ENCODE measurements around the gene FXN.

GRCh38 chr9:69078069-69078468 is 42.5 kb downstream of the FXN start:
- TF ChIP-seq EP300 (IDR thresholded peaks at IDR 0.05; ENCODE audit: borderline replicate concordance in 1 of 2, low read depth in 1 of 2, low read length in 1 of 2) (no peak), MXI1 (IDR thresholded peaks at IDR 0.05; ENCODE audit: low read depth, low read length) (no peak), ZBTB33 (IDR thresholded peaks at IDR 0.05; ENCODE audit: borderline replicate concordance, low read depth) (no peak), RCOR1 (IDR thresholded peaks at IDR 0.05; ENCODE audit: low read length) (no peak), CTCF (IDR thresholded peaks at IDR 0.05) (no peak), EZH2phosphoT487 (IDR thresholded peaks at IDR 0.05; ENCODE audit: borderline replicate concordance, low read depth) (no peak), RAD21 (IDR thresholded peaks at IDR 0.05; ENCODE audit: low read length) (no peak), CHD2 (IDR thresholded peaks at IDR 0.05; ENCODE audit: low read length, partially characterized antibody) (no peak), RFX5 (IDR thresholded peaks at IDR 0.05; ENCODE audit: low read length) (no peak), TAF1 (IDR thresholded peaks at IDR 0.05; ENCODE audit: borderline replicate concordance, low read depth, low read length) (no peak), TEAD4 (IDR thresholded peaks at IDR 0.05; ENCODE audit: borderline replicate concordance, insufficient read depth) (no peak)
